A549 (cell line): ENCODE measurements around the gene ANKRD18B.

Experiments used
- CBX2 ChIP-seq: fragments of 200-600 bp; sonication (generic); IDR thresholded peaks from 2 replicates; pipeline ENCODE4 v1.6.1; 2016; ENCODE audit warnings: low read depth, mild to moderate bottlenecking, borderline replicate concordance
- HOXA7 ChIP-seq: fragments of 250-450 bp; sonication (Bioruptor Pico); IDR thresholded peaks from 2 replicates; pipeline ENCODE4 v1.5.0; 2020; ENCODE audit warnings: mild to moderate bottlenecking, moderate library complexity
- JUNB ChIP-seq: fragments of >200 bp; sonication (Bioruptor Twin); formaldehyde crosslinking; IDR thresholded peaks from 2 replicates; pipeline ENCODE4 v1.6.1; 2016
- KDM5A ChIP-seq: fragments of 200-600 bp; sonication (generic); IDR thresholded peaks from 2 replicates; pipeline ENCODE4 v1.6.1; 2016; ENCODE audit warnings: antibody characterized with exemption, mild to moderate bottlenecking
- MAZ ChIP-seq: fragments of 150-350 bp; IDR thresholded peaks from 2 replicates; pipeline ENCODE4 v1.6.1; 2014; ENCODE audit warnings: antibody characterized with exemption, low read depth, low read length, borderline replicate concordance
- NPAS2 ChIP-seq: fragments of 250-450 bp; sonication (Bioruptor Pico); IDR thresholded peaks from 2 replicates; pipeline ENCODE4 v1.8.0; 2022; ENCODE audit warnings: mild to moderate bottlenecking, moderate library complexity, borderline replicate concordance
- PHF8 ChIP-seq: fragments of 200-600 bp; sonication (generic); IDR thresholded peaks from 2 replicates; pipeline ENCODE4 v1.6.1; 2016; ENCODE audit warnings: low read depth, mild to moderate bottlenecking, antibody characterized with exemption, moderate library complexity, borderline replicate concordance
- POLR2A ChIP-seq: IDR thresholded peaks from 2 replicates; pipeline ENCODE4 v1.6.1; 2012; ENCODE audit warnings: mild to moderate bottlenecking, low read length
- SMC3 ChIP-seq: fragments of >200 bp; sonication (Bioruptor Twin); formaldehyde crosslinking; IDR thresholded peaks from 3 replicates; pipeline ENCODE4 v1.6.1; 2018; ENCODE audit warnings: inconsistent platforms
- TP53 ChIP-seq: fragments of 250-450 bp; sonication (Bioruptor Pico); IDR thresholded peaks from 2 replicates; pipeline ENCODE4 v1.5.0; 2021; ENCODE audit warnings: mild to moderate bottlenecking, moderate library complexity
- TF ChIP-seq, protein P1 (sequence below): fragments of >200 bp; sonication (Bioruptor Twin); formaldehyde crosslinking; IDR thresholded peaks from 3 replicates; pipeline ENCODE4 v1.5.1; 2016
- TF ChIP-seq, protein P2 (sequence below): fragments of 450-650 bp; IDR thresholded peaks from 2 replicates; pipeline ENCODE4 v1.6.1; 2014; ENCODE audit warnings: antibody characterized with exemption
- TF ChIP-seq, protein P3 (sequence below): fragments of 250-450 bp; sonication (Bioruptor Pico); IDR thresholded peaks from 2 replicates; pipeline ENCODE4 v1.5.0; 2021; ENCODE audit warnings: mild to moderate bottlenecking, moderate library complexity, borderline replicate concordance
- TF ChIP-seq, protein P4 (sequence below): IDR thresholded peaks from 2 replicates; pipeline ENCODE4 v1.6.1; 2012

DNA sequence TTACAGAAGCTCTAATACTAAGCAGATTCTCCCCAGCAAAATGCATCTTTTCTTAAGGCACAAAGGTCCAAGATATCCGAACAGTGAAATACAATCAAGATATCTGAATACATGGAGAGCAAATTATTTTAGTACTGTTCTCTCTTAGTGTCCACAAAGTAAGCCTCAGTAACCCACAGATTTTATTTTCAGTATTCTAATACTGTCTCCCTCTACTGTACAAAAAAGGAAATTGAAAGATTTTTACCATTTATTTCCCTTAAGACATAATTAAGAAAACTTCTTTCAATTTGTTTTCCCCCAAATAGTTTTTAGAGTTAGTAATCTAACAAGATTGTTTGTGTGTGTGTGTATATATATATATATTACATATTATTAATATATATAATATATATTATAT lies 25.7 kb upstream of the ANKRD18B start:
- TF ChIP-seq, protein P1, sequence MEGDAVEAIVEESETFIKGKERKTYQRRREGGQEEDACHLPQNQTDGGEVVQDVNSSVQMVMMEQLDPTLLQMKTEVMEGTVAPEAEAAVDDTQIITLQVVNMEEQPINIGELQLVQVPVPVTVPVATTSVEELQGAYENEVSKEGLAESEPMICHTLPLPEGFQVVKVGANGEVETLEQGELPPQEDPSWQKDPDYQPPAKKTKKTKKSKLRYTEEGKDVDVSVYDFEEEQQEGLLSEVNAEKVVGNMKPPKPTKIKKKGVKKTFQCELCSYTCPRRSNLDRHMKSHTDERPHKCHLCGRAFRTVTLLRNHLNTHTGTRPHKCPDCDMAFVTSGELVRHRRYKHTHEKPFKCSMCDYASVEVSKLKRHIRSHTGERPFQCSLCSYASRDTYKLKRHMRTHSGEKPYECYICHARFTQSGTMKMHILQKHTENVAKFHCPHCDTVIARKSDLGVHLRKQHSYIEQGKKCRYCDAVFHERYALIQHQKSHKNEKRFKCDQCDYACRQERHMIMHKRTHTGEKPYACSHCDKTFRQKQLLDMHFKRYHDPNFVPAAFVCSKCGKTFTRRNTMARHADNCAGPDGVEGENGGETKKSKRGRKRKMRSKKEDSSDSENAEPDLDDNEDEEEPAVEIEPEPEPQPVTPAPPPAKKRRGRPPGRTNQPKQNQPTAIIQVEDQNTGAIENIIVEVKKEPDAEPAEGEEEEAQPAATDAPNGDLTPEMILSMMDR, result peak; percentile 36; the same call in 1 of the 3 replicates
- TF ChIP-seq CBX2 (no peak), NPAS2 (CRISPR knock-in tag) (no peak), MAZ (no peak), JUNB (no peak), POLR2A (no peak), KDM5A (no peak), SMC3 (peak; percentile 57), TP53 (CRISPR knock-in tag) (no peak), PHF8 (no peak), HOXA7 (CRISPR knock-in tag) (no peak)
- TF ChIP-seq, protein P2, sequence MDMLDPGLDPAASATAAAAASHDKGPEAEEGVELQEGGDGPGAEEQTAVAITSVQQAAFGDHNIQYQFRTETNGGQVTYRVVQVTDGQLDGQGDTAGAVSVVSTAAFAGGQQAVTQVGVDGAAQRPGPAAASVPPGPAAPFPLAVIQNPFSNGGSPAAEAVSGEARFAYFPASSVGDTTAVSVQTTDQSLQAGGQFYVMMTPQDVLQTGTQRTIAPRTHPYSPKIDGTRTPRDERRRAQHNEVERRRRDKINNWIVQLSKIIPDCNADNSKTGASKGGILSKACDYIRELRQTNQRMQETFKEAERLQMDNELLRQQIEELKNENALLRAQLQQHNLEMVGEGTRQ, result no peak
- TF ChIP-seq, protein P3, sequence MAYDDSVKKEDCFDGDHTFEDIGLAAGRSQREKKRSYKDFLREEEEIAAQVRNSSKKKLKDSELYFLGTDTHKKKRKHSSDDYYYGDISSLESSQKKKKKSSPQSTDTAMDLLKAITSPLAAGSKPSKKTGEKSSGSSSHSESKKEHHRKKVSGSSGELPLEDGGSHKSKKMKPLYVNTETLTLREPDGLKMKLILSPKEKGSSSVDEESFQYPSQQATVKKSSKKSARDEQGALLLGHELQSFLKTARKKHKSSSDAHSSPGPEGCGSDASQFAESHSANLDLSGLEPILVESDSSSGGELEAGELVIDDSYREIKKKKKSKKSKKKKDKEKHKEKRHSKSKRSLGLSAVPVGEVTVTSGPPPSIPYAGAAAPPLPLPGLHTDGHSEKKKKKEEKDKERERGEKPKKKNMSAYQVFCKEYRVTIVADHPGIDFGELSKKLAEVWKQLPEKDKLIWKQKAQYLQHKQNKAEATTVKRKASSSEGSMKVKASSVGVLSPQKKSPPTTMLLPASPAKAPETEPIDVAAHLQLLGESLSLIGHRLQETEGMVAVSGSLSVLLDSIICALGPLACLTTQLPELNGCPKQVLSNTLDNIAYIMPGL (CRISPR knock-in tag), result no peak
- TF ChIP-seq, protein P4, sequence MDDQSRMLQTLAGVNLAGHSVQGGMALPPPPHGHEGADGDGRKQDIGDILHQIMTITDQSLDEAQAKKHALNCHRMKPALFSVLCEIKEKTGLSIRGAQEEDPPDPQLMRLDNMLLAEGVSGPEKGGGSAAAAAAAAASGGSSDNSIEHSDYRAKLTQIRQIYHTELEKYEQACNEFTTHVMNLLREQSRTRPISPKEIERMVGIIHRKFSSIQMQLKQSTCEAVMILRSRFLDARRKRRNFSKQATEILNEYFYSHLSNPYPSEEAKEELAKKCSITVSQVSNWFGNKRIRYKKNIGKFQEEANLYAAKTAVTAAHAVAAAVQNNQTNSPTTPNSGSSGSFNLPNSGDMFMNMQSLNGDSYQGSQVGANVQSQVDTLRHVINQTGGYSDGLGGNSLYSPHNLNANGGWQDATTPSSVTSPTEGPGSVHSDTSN, result no peak
